SU-DHL-6 (cell line): ENCODE measurements around the gene MRPS27.

Experiments used
- EZH2phosphoT487 ChIP-seq: fragments of 200-600 bp; sonication (generic), shearing (Covaris generic); conservative IDR thresholded peaks from 2 replicates; pipeline ENCODE4 v1.6.1; 2018; ENCODE audit warnings: mild to moderate bottlenecking, antibody characterized with exemption, low read length, moderate library complexity, mixed read lengths
- TF ChIP-seq, protein P1 (sequence below): fragments of 200-600 bp; sonication (generic); IDR thresholded peaks from one replicate; pipeline ENCODE4 v1.5.1; 2017; ENCODE audit warnings: antibody characterized with exemption, mild to moderate bottlenecking, low read length, moderate library complexity; ENCODE audit not compliant: insufficient read depth, poor library complexity, severe bottlenecking

DNA sequence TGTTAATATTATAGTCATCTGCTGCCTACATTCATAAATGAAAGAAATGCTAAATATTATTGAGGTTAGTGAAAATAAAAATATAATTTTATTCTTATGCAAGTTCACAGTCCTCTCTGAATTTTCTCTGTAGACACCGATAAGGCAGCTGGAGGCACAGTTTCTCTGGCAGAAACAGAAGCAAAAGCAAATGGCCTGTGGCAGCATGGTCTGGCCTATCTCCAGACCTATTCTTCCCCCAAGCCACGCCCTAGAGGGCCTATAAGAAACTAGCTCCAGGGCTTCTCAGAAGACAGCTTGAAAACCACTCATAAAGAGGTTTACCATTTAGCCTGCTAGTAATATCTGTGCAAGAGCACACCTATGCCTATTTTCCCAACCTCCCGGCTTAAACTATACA is 28.4 kb downstream of the MRPS27 start:
- TF ChIP-seq, protein P1, sequence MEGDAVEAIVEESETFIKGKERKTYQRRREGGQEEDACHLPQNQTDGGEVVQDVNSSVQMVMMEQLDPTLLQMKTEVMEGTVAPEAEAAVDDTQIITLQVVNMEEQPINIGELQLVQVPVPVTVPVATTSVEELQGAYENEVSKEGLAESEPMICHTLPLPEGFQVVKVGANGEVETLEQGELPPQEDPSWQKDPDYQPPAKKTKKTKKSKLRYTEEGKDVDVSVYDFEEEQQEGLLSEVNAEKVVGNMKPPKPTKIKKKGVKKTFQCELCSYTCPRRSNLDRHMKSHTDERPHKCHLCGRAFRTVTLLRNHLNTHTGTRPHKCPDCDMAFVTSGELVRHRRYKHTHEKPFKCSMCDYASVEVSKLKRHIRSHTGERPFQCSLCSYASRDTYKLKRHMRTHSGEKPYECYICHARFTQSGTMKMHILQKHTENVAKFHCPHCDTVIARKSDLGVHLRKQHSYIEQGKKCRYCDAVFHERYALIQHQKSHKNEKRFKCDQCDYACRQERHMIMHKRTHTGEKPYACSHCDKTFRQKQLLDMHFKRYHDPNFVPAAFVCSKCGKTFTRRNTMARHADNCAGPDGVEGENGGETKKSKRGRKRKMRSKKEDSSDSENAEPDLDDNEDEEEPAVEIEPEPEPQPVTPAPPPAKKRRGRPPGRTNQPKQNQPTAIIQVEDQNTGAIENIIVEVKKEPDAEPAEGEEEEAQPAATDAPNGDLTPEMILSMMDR: no peak
- no peak for TF ChIP-seq EZH2phosphoT487
